ENCODE measurements around the gene SEC14L5.

The SEC14L5 gene

GRCh38 chr16:5045499-5046115 lies 87.5 kb downstream of the SEC14L5 start:
- no peak for DNase-seq

GRCh38 chr16:5046914-5047313 lies 88.8 kb downstream of the SEC14L5 start:
- no peak for DNase-seq

GRCh38 chr16:5054876-5055865 lies 97.0 kb downstream of the SEC14L5 start:
- DNase-seq: no peak

- peak; percentile 37 for DNase-seq
Measured at GRCh38 chr16:5056352-5056751, 98.2 kb downstream of the SEC14L5 start.

- no peak for DNase-seq
Measured at GRCh38 chr16:5058476-5058875, 100.3 kb downstream of the SEC14L5 start.

GRCh38 chr16:5059386-5060072 lies 101.4 kb downstream of the SEC14L5 start:
- no peak for DNase-seq

- no peak for DNase-seq
Measured at GRCh38 chr16:5060073-5060641, 102.0 kb downstream of the SEC14L5 start.

- no peak for DNase-seq
Measured at GRCh38 chr16:5062051-5062450, 103.9 kb downstream of the SEC14L5 start.

- no peak for DNase-seq
Measured at GRCh38 chr16:5062790-5063765, 104.9 kb downstream of the SEC14L5 start.

- no peak for DNase-seq
Measured at GRCh38 chr16:5064915-5065314, 106.8 kb downstream of the SEC14L5 start.

GRCh38 chr16:5065326-5065725 lies 107.2 kb downstream of the SEC14L5 start:
- no peak for DNase-seq

GRCh38 chr16:5065813-5066212 lies 107.7 kb downstream of the SEC14L5 start, which contains the start of gene C16orf89:
C16orf89 (minus strand) TSS chr16:5065956; CDS start chr16:5065908, 48 bp downstream.
- no peak for DNase-seq

- no peak for DNase-seq
Measured at GRCh38 chr16:5066511-5066910, 108.4 kb downstream of the SEC14L5 start.
